ENCODE data around the gene MVB12B. TPM values are rescaled to one million over a fixed set of nuclear protein-coding genes. Genes with fewer than 3 reads are reported as not detected.

Gene MVB12B
- total RNA-seq, 1 experiment from 2014 or later: 5.8 TPM

GRCh38 chr9:126341902-126342301 is 15.3 kb downstream of the MVB12B start:
- no peak overlapping the region for H3K4ac ChIP-seq (ENCODE audit: low read depth, low read length)
- Mint-ChIP-seq H3K27ac (no peak overlapping the region), H3K27me3 (ENCODE audit: low read depth) (no peaks in the 10 kb centered on the region; the same call in 1 of the 2 replicates), H3K4me1 (peaks cover 36 to 42% of the 10 kb centered on the region in 2 experiments), H3K4me3 (no peak overlapping the region), H3K9me3 (no peaks in the 10 kb centered on the region), H3K36me3 (ENCODE audit: insufficient read depth in 1 of 3, low read depth in 3 of 3) (peaks cover 0 to 12% (median 0%) of the 10 kb centered on the region in 3 experiments; a peak in 3 of 7 replicates)
- WGBS (ENCODE audit: extremely low coverage, insufficient read length, low lambda C conversion rate): no CpG with 5 or more reads among the region's 4 CpGs
- H3K56ac ChIP-seq (ENCODE audit: insufficient read length, low read depth, low read length): no peak overlapping the region
- no peaks in the 10 kb centered on the region for H4K20me1 ChIP-seq (ENCODE audit: control insufficient read depth, insufficient read depth, insufficient read length)
- H3K27ac ChIP-seq (ENCODE audit: insufficient read length, low read depth, low read length): no peak overlapping the region
- H3K9me3 ChIP-seq (ENCODE audit: control insufficient read depth, low read depth, low read length): no peaks in the 10 kb centered on the region
- no peak overlapping the region for H2BK5ac ChIP-seq (ENCODE audit: insufficient read length, low read length)
- H3K79me2 ChIP-seq (ENCODE audit: insufficient read depth, low read length): no peaks in the 10 kb centered on the region
- H3K14ac ChIP-seq (ENCODE audit: insufficient read depth, low read length): no peak overlapping the region
- no peak for DNase-seq
- no peak overlapping the region for H3T11ph ChIP-seq (ENCODE audit: low read length)
- no peak overlapping the region for H2BK120ac ChIP-seq (ENCODE audit: low read depth, low read length, poor library complexity, severe bottlenecking)
- H3K27me3 ChIP-seq (ENCODE audit: insufficient read depth, low read length): no peaks in the 10 kb centered on the region
- H2BK20ac ChIP-seq (ENCODE audit: low read depth, low read length, poor library complexity, severe bottlenecking): no peak overlapping the region
- H3K23me2 ChIP-seq (ENCODE audit: insufficient read length, low read depth, low read length, poor library complexity, severe bottlenecking): peaks cover 3% of the 10 kb centered on the region
- H3K23ac ChIP-seq (ENCODE audit: insufficient read length, low read depth, low read length): no peak overlapping the region
- no peak for TF ChIP-seq CTCF (conservative IDR thresholded peaks at IDR 0.05)
- H3K4me2 ChIP-seq (ENCODE audit: insufficient read depth, insufficient read length, low read length): no peak overlapping the region
- no peak overlapping the region for H4K5ac ChIP-seq (ENCODE audit: insufficient read length, low read depth, low read length)
- peaks cover 8% of the 10 kb centered on the region; the same call in 1 of the 2 replicates for H3K4me1 ChIP-seq (ENCODE audit: insufficient read depth, low read length)
- no peaks in the 10 kb centered on the region for H3K79me1 ChIP-seq (ENCODE audit: insufficient read depth, low read depth, low read length, poor library complexity, severe bottlenecking)
- no peak overlapping the region for H2AFZ ChIP-seq (ENCODE audit: low read length)
- no peak overlapping the region for H2AK5ac ChIP-seq (ENCODE audit: insufficient read length, low read length)
- H2BK15ac ChIP-seq (ENCODE audit: low read depth, low read length): no peak overlapping the region
- no peak overlapping the region for H3K18ac ChIP-seq (ENCODE audit: insufficient read length, low read depth, low read length)
- H4K8ac ChIP-seq (replicated peaks; ENCODE audit: insufficient read length, low read depth, low read length): no peak overlapping the region
- no peak overlapping the region for H3K9ac ChIP-seq (ENCODE audit: extremely low read depth, insufficient read length, low read length)
- H2BK12ac ChIP-seq (ENCODE audit: insufficient read length, low read depth, low read length): no peak overlapping the region
- no peak overlapping the region for H4K91ac ChIP-seq (ENCODE audit: insufficient read length, low read depth, low read length)
